ENCODE data around the gene TSPAN4. TPM values are rescaled to one million over a fixed set of nuclear protein-coding genes. Genes with fewer than 3 reads are reported as not detected.
A peak's percentile ranks its signal among the peaks of the same experiment; 100 is the strongest.

TSPAN4 gene
- total and polyA plus RNA-seq, 9 of the 15 experiments (the other 6 are each of a cell fraction or from before 2014, with no cell fraction given), result 0.07 to 31.0 (median 15.7) TPM

- TF ChIP-seq, protein P1, sequence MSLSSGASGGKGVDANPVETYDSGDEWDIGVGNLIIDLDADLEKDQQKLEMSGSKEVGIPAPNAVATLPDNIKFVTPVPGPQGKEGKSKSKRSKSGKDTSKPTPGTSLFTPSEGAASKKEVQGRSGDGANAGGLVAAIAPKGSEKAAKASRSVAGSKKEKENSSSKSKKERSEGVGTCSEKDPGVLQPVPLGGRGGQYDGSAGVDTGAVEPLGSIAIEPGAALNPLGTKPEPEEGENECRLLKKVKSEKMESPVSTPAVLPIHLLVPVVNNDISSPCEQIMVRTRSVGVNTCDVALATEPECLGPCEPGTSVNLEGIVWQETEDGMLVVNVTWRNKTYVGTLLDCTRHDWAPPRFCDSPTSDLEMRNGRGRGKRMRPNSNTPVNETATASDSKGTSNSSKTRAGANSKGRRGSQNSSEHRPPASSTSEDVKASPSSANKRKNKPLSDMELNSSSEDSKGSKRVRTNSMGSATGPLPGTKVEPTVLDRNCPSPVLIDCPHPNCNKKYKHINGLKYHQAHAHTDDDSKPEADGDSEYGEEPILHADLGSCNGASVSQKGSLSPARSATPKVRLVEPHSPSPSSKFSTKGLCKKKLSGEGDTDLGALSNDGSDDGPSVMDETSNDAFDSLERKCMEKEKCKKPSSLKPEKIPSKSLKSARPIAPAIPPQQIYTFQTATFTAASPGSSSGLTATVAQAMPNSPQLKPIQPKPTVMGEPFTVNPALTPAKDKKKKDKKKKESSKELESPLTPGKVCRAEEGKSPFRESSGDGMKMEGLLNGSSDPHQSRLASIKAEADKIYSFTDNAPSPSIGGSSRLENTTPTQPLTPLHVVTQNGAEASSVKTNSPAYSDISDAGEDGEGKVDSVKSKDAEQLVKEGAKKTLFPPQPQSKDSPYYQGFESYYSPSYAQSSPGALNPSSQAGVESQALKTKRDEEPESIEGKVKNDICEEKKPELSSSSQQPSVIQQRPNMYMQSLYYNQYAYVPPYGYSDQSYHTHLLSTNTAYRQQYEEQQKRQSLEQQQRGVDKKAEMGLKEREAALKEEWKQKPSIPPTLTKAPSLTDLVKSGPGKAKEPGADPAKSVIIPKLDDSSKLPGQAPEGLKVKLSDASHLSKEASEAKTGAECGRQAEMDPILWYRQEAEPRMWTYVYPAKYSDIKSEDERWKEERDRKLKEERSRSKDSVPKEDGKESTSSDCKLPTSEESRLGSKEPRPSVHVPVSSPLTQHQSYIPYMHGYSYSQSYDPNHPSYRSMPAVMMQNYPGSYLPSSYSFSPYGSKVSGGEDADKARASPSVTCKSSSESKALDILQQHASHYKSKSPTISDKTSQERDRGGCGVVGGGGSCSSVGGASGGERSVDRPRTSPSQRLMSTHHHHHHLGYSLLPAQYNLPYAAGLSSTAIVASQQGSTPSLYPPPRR (CRISPR knock-in tag; IDR thresholded peaks at IDR 0.05; ENCODE audit: borderline replicate concordance), result no peak; the same call in 1 of the 2 replicates
- TF ChIP-seq ZBTB1 (CRISPR knock-in tag; IDR thresholded peaks at IDR 0.05; ENCODE audit: borderline replicate concordance, low read depth), result peak; percentile 90; the same call in 1 of the 2 replicates
- no peak for TF ChIP-seq ZFP30 (CRISPR knock-in tag; IDR thresholded peaks at IDR 0.05; ENCODE audit: borderline replicate concordance)
- TF ChIP-seq MEF2A (IDR thresholded peaks at IDR 0.05; ENCODE audit: control insufficient read depth, low read depth, low read length), result no peak
- TF ChIP-seq MLX (CRISPR knock-in tag; conservative IDR thresholded peaks at IDR 0.05), result 0 out of 4 replicates have a peak, but pooled peaks of 1 of the 2 experiments have one; percentile 47
- peak; percentile 96 for TF ChIP-seq FOXP1 (CRISPR knock-in tag; IDR thresholded peaks at IDR 0.05)
- TF ChIP-seq, protein P2, sequence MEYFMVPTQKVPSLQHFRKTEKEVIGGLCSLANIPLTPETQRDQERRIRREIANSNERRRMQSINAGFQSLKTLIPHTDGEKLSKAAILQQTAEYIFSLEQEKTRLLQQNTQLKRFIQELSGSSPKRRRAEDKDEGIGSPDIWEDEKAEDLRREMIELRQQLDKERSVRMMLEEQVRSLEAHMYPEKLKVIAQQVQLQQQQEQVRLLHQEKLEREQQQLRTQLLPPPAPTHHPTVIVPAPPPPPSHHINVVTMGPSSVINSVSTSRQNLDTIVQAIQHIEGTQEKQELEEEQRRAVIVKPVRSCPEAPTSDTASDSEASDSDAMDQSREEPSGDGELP (CRISPR knock-in tag; IDR thresholded peaks at IDR 0.05; ENCODE audit: borderline replicate concordance), result peak; percentile 92
- TF ChIP-seq, protein P3, sequence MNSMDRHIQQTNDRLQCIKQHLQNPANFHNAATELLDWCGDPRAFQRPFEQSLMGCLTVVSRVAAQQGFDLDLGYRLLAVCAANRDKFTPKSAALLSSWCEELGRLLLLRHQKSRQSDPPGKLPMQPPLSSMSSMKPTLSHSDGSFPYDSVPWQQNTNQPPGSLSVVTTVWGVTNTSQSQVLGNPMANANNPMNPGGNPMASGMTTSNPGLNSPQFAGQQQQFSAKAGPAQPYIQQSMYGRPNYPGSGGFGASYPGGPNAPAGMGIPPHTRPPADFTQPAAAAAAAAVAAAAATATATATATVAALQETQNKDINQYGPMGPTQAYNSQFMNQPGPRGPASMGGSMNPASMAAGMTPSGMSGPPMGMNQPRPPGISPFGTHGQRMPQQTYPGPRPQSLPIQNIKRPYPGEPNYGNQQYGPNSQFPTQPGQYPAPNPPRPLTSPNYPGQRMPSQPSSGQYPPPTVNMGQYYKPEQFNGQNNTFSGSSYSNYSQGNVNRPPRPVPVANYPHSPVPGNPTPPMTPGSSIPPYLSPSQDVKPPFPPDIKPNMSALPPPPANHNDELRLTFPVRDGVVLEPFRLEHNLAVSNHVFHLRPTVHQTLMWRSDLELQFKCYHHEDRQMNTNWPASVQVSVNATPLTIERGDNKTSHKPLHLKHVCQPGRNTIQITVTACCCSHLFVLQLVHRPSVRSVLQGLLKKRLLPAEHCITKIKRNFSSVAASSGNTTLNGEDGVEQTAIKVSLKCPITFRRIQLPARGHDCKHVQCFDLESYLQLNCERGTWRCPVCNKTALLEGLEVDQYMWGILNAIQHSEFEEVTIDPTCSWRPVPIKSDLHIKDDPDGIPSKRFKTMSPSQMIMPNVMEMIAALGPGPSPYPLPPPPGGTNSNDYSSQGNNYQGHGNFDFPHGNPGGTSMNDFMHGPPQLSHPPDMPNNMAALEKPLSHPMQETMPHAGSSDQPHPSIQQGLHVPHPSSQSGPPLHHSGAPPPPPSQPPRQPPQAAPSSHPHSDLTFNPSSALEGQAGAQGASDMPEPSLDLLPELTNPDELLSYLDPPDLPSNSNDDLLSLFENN (IDR thresholded peaks at IDR 0.05; ENCODE audit: low read depth in 2 of 2, low read length in 2 of 2), result no peak; a peak in 1 of 4 replicates
- TF ChIP-seq HDGF (IDR thresholded peaks at IDR 0.05), result no peak
- peak; percentile 11 for TF ChIP-seq ZNF146 (CRISPR knock-in tag; IDR thresholded peaks at IDR 0.05; ENCODE audit: unreplicated experiment)
- 0 out of 2 replicates have a peak, but pooled peaks have one; percentile 28 for TF ChIP-seq ZKSCAN1 (IDR thresholded peaks at IDR 0.05; ENCODE audit: low read depth, low read length)
- TF ChIP-seq TCF7L2 (IDR thresholded peaks at IDR 0.05; ENCODE audit: low read depth, low read length), result no peak
- TF ChIP-seq ARID1B (IDR thresholded peaks at IDR 0.05), result peak; percentile 41
- TF ChIP-seq CC2D1A (IDR thresholded peaks at IDR 0.05), result no peak
- no peak for TF ChIP-seq ZBTB8A (IDR thresholded peaks at IDR 0.05; ENCODE audit: partially characterized antibody)
- TF ChIP-seq MTA3 (IDR thresholded peaks at IDR 0.05; ENCODE audit: borderline replicate concordance), result peak; percentile 93; the same call in 1 of the 2 replicates
- no peak for TF ChIP-seq HNRNPUL1 (IDR thresholded peaks at IDR 0.05; ENCODE audit: low read length)
- no peak for TF ChIP-seq SMARCA4 (IDR thresholded peaks at IDR 0.05)
Observed at GRCh38 chr11:809287-810039, 33.2 kb upstream of the TSPAN4 start, which contains the start of gene RPLP2 (continued).

Measured in K562 (cell line).